ENCODE measurements around the gene NEU2. TPM values are rescaled to one million over a fixed set of nuclear protein-coding genes. Genes with fewer than 3 reads are reported as not detected.

The NEU2 gene
- total RNA-seq, 1 experiment from 2014 or later, result not detected

- H3K27ac ChIP-seq (ENCODE audit: low read depth, low read length), result no peak overlapping the region
- H3K27me3 ChIP-seq (ENCODE audit: insufficient read depth, low read length), result no peaks in the 10 kb centered on the region
- TF ChIP-seq POLR2A (IDR thresholded peaks at IDR 0.05; ENCODE audit: borderline replicate concordance, extremely low read depth, insufficient read depth, insufficient read length) (no peak), ZNF274 (IDR thresholded peaks at IDR 0.05; ENCODE audit: low read depth, low read length) (no peak), SRF (IDR thresholded peaks at IDR 0.05; ENCODE audit: low read depth) (no peak), POLR2AphosphoS5 (IDR thresholded peaks at IDR 0.05; ENCODE audit: low read depth, low read length) (no peak), CTCF (IDR thresholded peaks at IDR 0.05 in 2 of 3, conservative IDR thresholded peaks at IDR 0.05 in 1 of 3; ENCODE audit: borderline replicate concordance in 1 of 3, insufficient read depth in 1 of 3, low read depth in 2 of 3, low read length in 2 of 3) (no peak), REST (IDR thresholded peaks at IDR 0.05; ENCODE audit: low read depth) (no peak), MAX (IDR thresholded peaks at IDR 0.05) (no peak), ZFX (IDR thresholded peaks at IDR 0.05) (no peak), SP1 (IDR thresholded peaks at IDR 0.05; ENCODE audit: low read depth) (no peak), CEBPB (IDR thresholded peaks at IDR 0.05; ENCODE audit: low read depth) (no peak), YY1 (IDR thresholded peaks at IDR 0.05; ENCODE audit: extremely low read depth, insufficient replicate concordance, low read depth, low read length) (no peak), ATF3 (IDR thresholded peaks at IDR 0.05) (no peak), ZBTB33 (IDR thresholded peaks at IDR 0.05; ENCODE audit: extremely low read depth, insufficient replicate concordance, low read length) (no peak), EGR1 (IDR thresholded peaks at IDR 0.05; ENCODE audit: low read depth) (no peak), FOSL1 (IDR thresholded peaks at IDR 0.05; ENCODE audit: low read depth) (no peak), TCF7L2 (IDR thresholded peaks at IDR 0.05; ENCODE audit: borderline replicate concordance, extremely low read depth, insufficient read depth, insufficient read length) (no peak), EZH2 (IDR thresholded peaks at IDR 0.05) (no peak)
- no peak overlapping the region for H3K4me2 ChIP-seq (ENCODE audit: low read length)
- H4K20me1 ChIP-seq (ENCODE audit: insufficient read depth), result no peaks in the 10 kb centered on the region
- intact Hi-C loops (cut with micrococcal nuclease), result no loop called here
- no peak overlapping the region for H3K9ac ChIP-seq (ENCODE audit: low read length)
- H3K36me3 ChIP-seq (ENCODE audit: control insufficient read depth in 1 of 2, insufficient read depth in 2 of 2, low read length in 2 of 2), result no peaks in the 10 kb centered on the region
- DNase-seq (ENCODE audit: low read depth, low spot score) (no peak), ATAC-seq (peak; percentile 32; the same call in 1 of the 2 replicates)
- CTCF ChIA-PET, result no interaction called here
- no peaks in the 10 kb centered on the region for H3K9me2 ChIP-seq (ENCODE audit: insufficient read depth)
- H2AFZ ChIP-seq (ENCODE audit: low read depth, low read length, poor library complexity, severe bottlenecking), result no peak overlapping the region
- H3K4me3 ChIP-seq (replicated peaks in 1 of 2; ENCODE audit: low read depth in 1 of 2, low read length in 2 of 2), result no peak overlapping the region
- no peaks in the 10 kb centered on the region for H3K9me3 ChIP-seq (ENCODE audit: control insufficient read depth in 1 of 2, insufficient read depth in 1 of 2, low read depth in 1 of 2, low read length in 2 of 2)
- no peaks in the 10 kb centered on the region for H3K79me2 ChIP-seq (ENCODE audit: insufficient read depth, low read length)
- POLR2A ChIA-PET, result no interaction called here
- RAD21 ChIA-PET (ENCODE audit: low non-redundant PET in 1 of 2, low total read pairs in 2 of 2, uncharacterized antibody in 2 of 2, unreplicated experiment in 2 of 2), result no interaction called here
- no peaks in the 10 kb centered on the region for H3K4me1 ChIP-seq (ENCODE audit: control insufficient read depth in 1 of 2, insufficient read depth in 2 of 2, low read length in 2 of 2)
- no TSS peak for BruUV-seq (replicated peaks)
Observed at GRCh38 chr2:233072838-233073237, 40.4 kb downstream of the NEU2 start.

Measured in HCT116 (cell line).